Endodermal cell (in vitro differentiated cells): Measurements from ENCODE around the gene VAT1. TPM values are rescaled to one million over a fixed set of nuclear protein-coding genes. Genes with fewer than 3 reads are reported as not detected.

Experiments used
- DNase-seq: peaks from one replicate; pipeline ENCODE4 v3.0.0-alpha.2; 2017
- H3K27ac ChIP-seq: 2 replicates; pipeline ENCODE4 v1.5.1; 2013; ENCODE audit warnings: mild to moderate bottlenecking, low read depth, low read length, moderate library complexity
- H3K27me3 ChIP-seq: 2 replicates; pipeline ENCODE4 v1.6.1; 2013; ENCODE audit warnings: mild to moderate bottlenecking, low read length, moderate library complexity; ENCODE audit not compliant: insufficient read depth, control insufficient read depth, poor library complexity, severe bottlenecking
- H3K36me3 ChIP-seq: 2 replicates; pipeline ENCODE4 v1.7.0; 2013; ENCODE audit warnings: mild to moderate bottlenecking, low read length, moderate library complexity; ENCODE audit not compliant: control insufficient read depth, insufficient read depth
- H3K4me1 ChIP-seq: one replicate; pipeline ENCODE4 v1.7.0; 2013; ENCODE audit warnings: low read length; ENCODE audit not compliant: control insufficient read depth, insufficient read depth
- H3K4me3 ChIP-seq: 2 replicates; pipeline ENCODE4 v1.5.1; 2013; ENCODE audit warnings: mild to moderate bottlenecking, low read length, moderate library complexity
- H3K9ac ChIP-seq: 2 replicates; pipeline ENCODE4 v1.6.1; 2013; ENCODE audit warnings: mild to moderate bottlenecking, low read length, moderate library complexity; ENCODE audit not compliant: poor library complexity, severe bottlenecking; ENCODE audit errors: extremely low read depth
- H3K9me3 ChIP-seq: 2 replicates; pipeline ENCODE4 v1.6.1; 2013; ENCODE audit warnings: mild to moderate bottlenecking, low read length, moderate library complexity; ENCODE audit not compliant: control insufficient read depth
- H3K27ac Mint-ChIP-seq: 2 replicates; pipeline ENCODE4 v1.8.0; 2020; ENCODE audit warnings: mixed read lengths
- H3K27me3 Mint-ChIP-seq: 2 replicates; pipeline ENCODE4 v1.8.0; 2021; ENCODE audit warnings: mild to moderate bottlenecking, mixed read lengths; ENCODE audit not compliant: insufficient read depth
- H3K36me3 Mint-ChIP-seq: 2 replicates; pipeline ENCODE4 v1.8.0; 2020; ENCODE audit warnings: low read depth, mixed read lengths
- H3K4me1 Mint-ChIP-seq: 2 replicates; pipeline ENCODE4 v1.8.0; 2020; ENCODE audit warnings: mixed read lengths
- H3K4me3 Mint-ChIP-seq: 2 replicates; pipeline ENCODE4 v1.8.0; 2020; ENCODE audit warnings: mild to moderate bottlenecking, moderate library complexity, mixed read lengths
- H3K9me3 Mint-ChIP-seq: 2 replicates; pipeline ENCODE4 v1.8.0; 2020; ENCODE audit warnings: mild to moderate bottlenecking, mixed read lengths
- WGBS, 2 experiments: methylation state at CpG; one replicate each; pipeline versions ENCODE4 v1.1.5 to v1.1.7; 2013; ENCODE audit warnings: missing lambda C conversion rate in 2 of 2, mixed read lengths in 1 of 2; ENCODE audit not compliant: insufficient coverage in 1 of 2, insufficient read length in 1 of 2; 5-methylcytosine and 5-hydroxymethylcytosine counted together
- long read RNA-seq, 4 experiments: library from polyadenylated mRNA in 2 of 4; library from RNA in 1 of 4; library from capped mRNA in 1 of 4; stranded (forward) in 3 of 4; unstranded in 1 of 4; transcript quantifications; one replicate each; pipeline ENCODE4 v2.0.0, GENCODE V29; 2020 to 2021; ENCODE audit warnings: inconsistent platforms in 1 of 4
- polyA plus RNA-seq, 2 experiments: library from polyadenylated mRNA; stranded (reverse); fragments of 50-300 nt; gene quantifications; one replicate each; pipeline ENCODE4 v1.2.3, GENCODE V29; 2013
- total RNA-seq, 2 donors: library from RNA; stranded (reverse); fragmentation: NEBNext Ultra II Directional in 1 of 2; extraction: Animal tissue kit (Norgen Biotek cat#: 25700) in 1 of 2; gene quantifications; 2 replicates in 1 of 2; 3 replicates in 1 of 2; pipeline ENCODE4 v1.2.1, GENCODE V29; 2021
- TF ChIP-seq, protein P1 (sequence below): fragments of 200-600 bp; sonication (generic); conservative IDR thresholded peaks from 2 replicates; pipeline ENCODE4 v1.5.0; 2021; ENCODE audit warnings: antibody characterized with exemption, mild to moderate bottlenecking

VAT1 gene
- 100 to 1,000 TPM; 306 to 402 TPM for total RNA-seq
- 281 TPM for polyA plus RNA-seq (2013, experiment 1 of 2)
- 251 TPM for polyA plus RNA-seq (2013, experiment 2 of 2)
- long read RNA-seq, experiment 1, transcript VAT1-201 (6 exons, 2,734 nt): major isoform, 80 of 189 reads
- long read RNA-seq, experiment 1, partial matches to known transcripts: 36 of 189 reads
- long read RNA-seq, experiment 1, other reads (novel, unspliced or antisense): 73 of 189 reads
- long read RNA-seq, experiment 2, transcript VAT1-201 (6 exons, 2,734 nt): major isoform, 762 of 843 reads
- long read RNA-seq, experiment 2, partial matches to known transcripts: 59 of 843 reads
- long read RNA-seq, experiment 2, other reads (novel, unspliced or antisense): 19 of 843 reads
- long read RNA-seq, experiment 3, transcript VAT1-201 (6 exons, 2,734 nt): major isoform, 1,521 of 1,640 reads
- long read RNA-seq, experiment 3, partial matches to known transcripts: 29 of 1,640 reads
- long read RNA-seq, experiment 3, other reads (novel, unspliced or antisense): 86 of 1,640 reads
- long read RNA-seq, experiment 4, transcript VAT1-201 (6 exons, 2,734 nt): major isoform, 6 of 85 reads
- long read RNA-seq, experiment 4, partial matches to known transcripts: 68 of 85 reads
- long read RNA-seq, experiment 4, other reads (novel, unspliced or antisense): 11 of 85 reads

DNA sequence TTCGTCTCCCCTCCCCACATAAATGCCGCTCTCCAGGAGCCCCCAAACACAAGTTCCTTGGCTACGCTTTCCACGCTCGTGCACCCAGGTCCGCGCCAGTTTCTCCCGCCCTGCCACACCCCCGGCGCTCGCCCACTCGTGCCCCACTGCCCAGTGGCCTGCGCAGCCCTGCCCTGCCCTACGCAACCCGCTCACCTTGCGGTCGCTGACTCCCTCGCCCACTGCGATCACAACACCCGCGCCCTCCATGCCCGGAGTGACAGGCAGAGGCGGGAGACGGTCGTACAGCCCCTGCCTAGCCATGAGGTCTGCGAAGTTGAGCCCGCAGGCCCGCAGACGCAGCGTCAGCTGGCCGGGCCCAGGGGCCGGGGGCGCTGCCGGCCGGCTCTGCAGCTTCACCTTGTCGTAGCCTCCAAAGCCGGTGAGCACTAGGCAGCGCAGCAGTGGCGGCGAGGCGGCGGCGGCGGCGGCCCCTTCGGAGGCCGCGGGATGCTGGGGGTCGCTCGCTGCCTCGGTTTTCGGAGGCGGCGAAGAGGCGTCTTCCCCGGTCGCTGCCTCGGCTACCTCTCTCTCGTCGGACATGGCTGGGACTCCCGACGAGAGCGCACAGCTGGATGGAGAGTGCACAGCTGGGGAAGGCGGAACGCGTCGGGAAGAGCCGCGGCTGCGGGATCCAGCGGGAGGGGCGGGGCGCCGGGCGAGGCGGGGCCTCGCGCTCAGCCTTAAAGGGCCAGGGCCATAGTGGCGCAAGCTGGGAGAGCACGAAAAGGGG, at the start of gene VAT1:
VAT1 (minus strand) TSS at position 645 of the 772 bp plus-strand sequence; CDS start at position 582, 63 bp downstream.
- peak within 1 kb of the TSS; percentile 98 for H3K4me3 Mint-ChIP-seq
- H3K36me3 Mint-ChIP-seq: peaks cover 25% of the 10 kb centered on the region
- TF ChIP-seq, protein P1, sequence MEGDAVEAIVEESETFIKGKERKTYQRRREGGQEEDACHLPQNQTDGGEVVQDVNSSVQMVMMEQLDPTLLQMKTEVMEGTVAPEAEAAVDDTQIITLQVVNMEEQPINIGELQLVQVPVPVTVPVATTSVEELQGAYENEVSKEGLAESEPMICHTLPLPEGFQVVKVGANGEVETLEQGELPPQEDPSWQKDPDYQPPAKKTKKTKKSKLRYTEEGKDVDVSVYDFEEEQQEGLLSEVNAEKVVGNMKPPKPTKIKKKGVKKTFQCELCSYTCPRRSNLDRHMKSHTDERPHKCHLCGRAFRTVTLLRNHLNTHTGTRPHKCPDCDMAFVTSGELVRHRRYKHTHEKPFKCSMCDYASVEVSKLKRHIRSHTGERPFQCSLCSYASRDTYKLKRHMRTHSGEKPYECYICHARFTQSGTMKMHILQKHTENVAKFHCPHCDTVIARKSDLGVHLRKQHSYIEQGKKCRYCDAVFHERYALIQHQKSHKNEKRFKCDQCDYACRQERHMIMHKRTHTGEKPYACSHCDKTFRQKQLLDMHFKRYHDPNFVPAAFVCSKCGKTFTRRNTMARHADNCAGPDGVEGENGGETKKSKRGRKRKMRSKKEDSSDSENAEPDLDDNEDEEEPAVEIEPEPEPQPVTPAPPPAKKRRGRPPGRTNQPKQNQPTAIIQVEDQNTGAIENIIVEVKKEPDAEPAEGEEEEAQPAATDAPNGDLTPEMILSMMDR: peak; percentile 31
- Histone ChIP-seq H3K4me1 (peaks cover 12% of the 10 kb centered on the region), H3K4me3 (peak within 1 kb of the TSS; percentile 93), H3K27ac (peak within 1 kb of the TSS; percentile 81), H3K27me3 (no peaks in the 10 kb centered on the region), H3K9me3 (no peaks in the 10 kb centered on the region), H3K9ac (peak within 1 kb of the TSS; percentile 75), H3K36me3 (peaks cover 29% of the 10 kb centered on the region)
- H3K27ac Mint-ChIP-seq: peak within 1 kb of the TSS; percentile 97
- no peaks in the 10 kb centered on the region for H3K27me3 Mint-ChIP-seq
- H3K9me3 Mint-ChIP-seq: no peaks in the 10 kb centered on the region
- peak; percentile 97 for DNase-seq
- 0 to 2% methylated on average over 8 to 80 of the region's 80 CpGs for WGBS, 2 experiments
- peaks cover 13% of the 10 kb centered on the region for H3K4me1 Mint-ChIP-seq

DNA sequence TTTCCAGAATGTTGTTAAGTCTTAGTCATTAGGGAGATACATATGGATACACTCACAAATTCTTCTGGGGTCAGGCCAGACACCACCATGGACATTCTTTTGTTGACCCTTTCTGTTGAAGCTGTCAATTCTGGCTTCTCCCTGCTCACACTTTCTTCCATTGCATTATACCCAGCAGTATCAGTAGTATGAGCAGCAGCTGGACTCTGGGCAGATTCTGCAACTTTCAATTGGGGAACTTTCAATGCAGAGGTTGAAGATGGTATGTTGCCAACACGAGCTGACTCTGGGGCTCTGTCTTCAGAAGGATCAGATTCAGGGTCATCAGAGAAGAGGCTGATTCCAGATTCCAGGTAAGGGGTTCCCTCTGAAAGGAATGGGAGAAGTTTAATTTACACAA, 48.7 kb upstream of the VAT1 start:
- Mint-ChIP-seq H3K36me3 (peaks cover 39% of the 10 kb centered on the region), H3K9me3 (no peaks in the 10 kb centered on the region), H3K27ac (no peak overlapping the region), H3K27me3 (no peaks in the 10 kb centered on the region), H3K4me3 (no peak overlapping the region), H3K4me1 (peaks cover 7% of the 10 kb centered on the region)
- Histone ChIP-seq H3K27ac (no peak overlapping the region), H3K4me1 (no peaks in the 10 kb centered on the region), H3K9ac (no peak overlapping the region), H3K27me3 (no peaks in the 10 kb centered on the region), H3K4me3 (no peak overlapping the region), H3K36me3 (peaks cover 38% of the 10 kb centered on the region), H3K9me3 (no peaks in the 10 kb centered on the region)
- WGBS, 2 experiments: 89 to 100% methylated on average over 1 of the region's 1 CpG
- TF ChIP-seq, protein P1: no peak
- DNase-seq: no peak

DNA sequence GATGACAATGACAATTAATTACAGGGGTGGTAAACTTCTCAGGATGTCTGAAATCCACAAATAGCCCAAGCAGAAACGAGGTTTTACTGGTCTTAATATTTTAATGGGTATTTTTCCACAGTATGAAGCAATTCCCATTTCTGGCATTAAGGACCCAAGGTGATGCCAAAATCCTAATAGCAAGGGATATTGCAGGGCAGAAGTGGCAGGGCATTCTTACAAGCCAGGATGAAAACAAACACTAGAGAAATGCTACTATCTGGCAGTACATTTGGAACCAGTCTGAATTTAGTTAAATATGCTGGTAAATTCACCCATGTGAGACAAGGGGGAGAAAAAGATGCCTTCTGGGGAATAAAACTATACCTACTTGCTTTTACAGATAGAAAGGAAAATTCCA, 48.1 kb upstream of the VAT1 start:
- no peak overlapping the region for H3K4me3 ChIP-seq
- H3K4me1 ChIP-seq: no peaks in the 10 kb centered on the region
- Mint-ChIP-seq H3K27ac (no peak overlapping the region), H3K4me3 (no peak overlapping the region), H3K36me3 (peaks cover 42% of the 10 kb centered on the region), H3K9me3 (no peaks in the 10 kb centered on the region), H3K4me1 (peaks cover 7% of the 10 kb centered on the region), H3K27me3 (no peaks in the 10 kb centered on the region)
- no peaks in the 10 kb centered on the region for H3K9me3 ChIP-seq
- peaks cover 42% of the 10 kb centered on the region for H3K36me3 ChIP-seq
- TF ChIP-seq, protein P1: no peak
- no peaks in the 10 kb centered on the region for H3K27me3 ChIP-seq
- no peak for DNase-seq
- no peak overlapping the region for H3K27ac ChIP-seq
- WGBS, 2 experiments: 81% methylated on average over 1 of the region's 1 CpG; no CpG with 5 or more reads in 1 of the 2 experiments
- H3K9ac ChIP-seq: no peak overlapping the region
